ENCODE data around the gene CASP8.

The CASP8 gene

GRCh38 chr2:201320257-201320656 lies 59.9 kb downstream of the CASP8 start:
- H3K4me3 ChIP-seq (ENCODE audit: low read depth, low read length), result no peak overlapping the region
- no peak for TF ChIP-seq CTCF (IDR thresholded peaks at IDR 0.05; ENCODE audit: low read depth, low read length)

GRCh38 chr2:201320701-201321100 lies 60.4 kb downstream of the CASP8 start:
- no peak for TF ChIP-seq CTCF (IDR thresholded peaks at IDR 0.05; ENCODE audit: low read depth, low read length)
- H3K4me3 ChIP-seq (ENCODE audit: low read depth, low read length), result no peak overlapping the region

- H3K4me3 ChIP-seq (ENCODE audit: low read depth, low read length), result no peak overlapping the region
- no peak for TF ChIP-seq CTCF (IDR thresholded peaks at IDR 0.05; ENCODE audit: low read depth, low read length)
These were observed 62.4 kb downstream of the CASP8 start for GRCh38 chr2:201322772-201323171.

- no peak overlapping the region for H3K4me3 ChIP-seq (ENCODE audit: low read depth, low read length)
- TF ChIP-seq CTCF (IDR thresholded peaks at IDR 0.05; ENCODE audit: low read depth, low read length), result no peak
These were observed 67.3 kb downstream of the CASP8 start for GRCh38 chr2:201327678-201328077.

- TF ChIP-seq CTCF (IDR thresholded peaks at IDR 0.05; ENCODE audit: low read depth, low read length), result no peak
- H3K4me3 ChIP-seq (ENCODE audit: low read depth, low read length), result no peak overlapping the region
These were observed 69.1 kb downstream of the CASP8 start for GRCh38 chr2:201329409-201329808.

Data from WI38 (cell line).